DMS53 treated with DMSO at 0.1 percent for 48 hours (cell line): ENCODE data around the gene CLDN22.
"Not testable (repeated sequence)": the region's sequence is repeated elsewhere in the genome, so short reads cannot be mapped to it uniquely, and the experiment has no call there.

ENCODE experiments used
- DNase-seq: peaks from one replicate; lab custom pipeline; 2025; ENCODE audit not compliant: unreplicated experiment; lab: John Stamatoyannopoulos, UW

Gene CLDN22

GRCh38 chr4:183347566-183347965 lies 27.5 kb upstream of the CLDN22 start:
- DNase-seq, result no peak

GRCh38 chr4:183347146-183347545 lies 27.1 kb upstream of the CLDN22 start:
- DNase-seq, result no peak

- DNase-seq, result no peak
Measured at GRCh38 chr4:183345261-183345660, 25.2 kb upstream of the CLDN22 start.

- no peak for DNase-seq
Measured at GRCh38 chr4:183344523-183345255, 24.6 kb upstream of the CLDN22 start.

GRCh38 chr4:183343730-183344129 lies 23.7 kb upstream of the CLDN22 start:
- DNase-seq, result no peak

- DNase-seq, result no peak
Measured at GRCh38 chr4:183342541-183343533, 22.8 kb upstream of the CLDN22 start.

- DNase-seq, result no peak
Measured at GRCh38 chr4:183337833-183338232, 17.8 kb upstream of the CLDN22 start.

- DNase-seq, result no peak
Measured at GRCh38 chr4:183337349-183337748, 17.3 kb upstream of the CLDN22 start.

- peak; percentile 54 for DNase-seq
Measured at GRCh38 chr4:183335369-183335940, 15.4 kb upstream of the CLDN22 start.

GRCh38 chr4:183333983-183334382 lies 13.9 kb upstream of the CLDN22 start:
- DNase-seq, result peak; percentile 87

GRCh38 chr4:183333202-183333601 lies 13.1 kb upstream of the CLDN22 start:
- DNase-seq, result no peak

- DNase-seq, result no peak
Measured at GRCh38 chr4:183332447-183332846, 12.4 kb upstream of the CLDN22 start.

- DNase-seq, result no peak
Measured at GRCh38 chr4:183330841-183331240, 10.8 kb upstream of the CLDN22 start.

- no peak for DNase-seq
Measured at GRCh38 chr4:183329954-183330742, 10.1 kb upstream of the CLDN22 start.

- no peak for DNase-seq
Measured at GRCh38 chr4:183329244-183329643, 9.2 kb upstream of the CLDN22 start.

GRCh38 chr4:183328832-183329231 lies 8.8 kb upstream of the CLDN22 start:
- DNase-seq, result no peak

GRCh38 chr4:183327827-183328226 lies 7.8 kb upstream of the CLDN22 start:
- DNase-seq, result no peak

GRCh38 chr4:183326853-183327252 lies 6.8 kb upstream of the CLDN22 start:
- DNase-seq, result peak; percentile 22

- DNase-seq, result not testable (repeated sequence)
Measured at GRCh38 chr4:183326387-183326786, 6.3 kb upstream of the CLDN22 start.

GRCh38 chr4:183324619-183325018 lies 4.5 kb upstream of the CLDN22 start:
- no peak for DNase-seq

- DNase-seq, result not testable (repeated sequence)
Measured at GRCh38 chr4:183324056-183324455, 4.0 kb upstream of the CLDN22 start.
